HEK293 (cell line): ENCODE data around the gene CACNA1S.

Experiments
- CTCF ChIA-PET: fragments of 350-600 bp; formaldehyde crosslinking; extraction: SDS; loops from one replicate; lab custom pipeline; 2021; ENCODE audit warnings: antibody characterized with exemption; lab: Yijun Ruan, JAX
- POLR2A ChIA-PET: fragments of 300-600 bp; formaldehyde crosslinking; extraction: SDS; loops from one replicate; lab custom pipeline; 2020; ENCODE audit warnings: antibody characterized with exemption, inconsistent platforms; lab: Yijun Ruan, JAX
- H3K27ac ChIP-seq: fragments of 200-500 bp; sonication (Bioruptor generic); 2 replicates; pipeline ENCODE4 v1.5.1; 2014; ENCODE audit warnings: low read depth, low read length, control low read depth, inconsistent platforms; ENCODE audit errors: extremely low read depth
- H3K36me3 ChIP-seq, 2 experiments: fragments of 200-500 bp in 1 of 2; sonication (Bioruptor generic) in 1 of 2; 1 replicate in 1 of 2; 2 replicates in 1 of 2; pipeline ENCODE4 v1.5.1; 2014 to 2017; ENCODE audit warnings: inconsistent platforms in 2 of 2, low read length in 2 of 2; ENCODE audit not compliant: control insufficient read depth in 2 of 2, insufficient read depth in 1 of 2
- H3K4me1 ChIP-seq: fragments of 200-500 bp; sonication (Bioruptor generic); 2 replicates; pipeline ENCODE4 v1.5.1; 2014; ENCODE audit warnings: mild to moderate bottlenecking, low read length, inconsistent platforms; ENCODE audit not compliant: control insufficient read depth, insufficient read depth
- H3K4me3 ChIP-seq: 2 replicates; pipeline ENCODE4 v1.5.1; 2011; ENCODE audit warnings: low read depth, mild to moderate bottlenecking, control low read depth, low read length, moderate library complexity
- H3K9me3 ChIP-seq: fragments of 200-500 bp; sonication (Bioruptor generic); 2 replicates; pipeline ENCODE4 v1.5.1; 2014; ENCODE audit warnings: low read depth, low read length, inconsistent platforms; ENCODE audit not compliant: control insufficient read depth, insufficient read depth
- GFI1B ChIP-seq: fragments of 450-650 bp; formaldehyde crosslinking; IDR thresholded peaks from 2 replicates; pipeline ENCODE4 v1.5.1; 2016; ENCODE audit warnings: missing biosample characterization, missing genetic modification characterization
- HOXC10 ChIP-seq: sonication (generic); formaldehyde crosslinking; IDR thresholded peaks from 2 replicates; pipeline ENCODE4 v1.8.1; 2023; ENCODE audit warnings: mild to moderate bottlenecking, missing genetic modification reagents
- IKZF3 ChIP-seq: fragments of 450-650 bp; IDR thresholded peaks from 2 replicates; pipeline ENCODE4 v1.5.0; 2018; ENCODE audit warnings: missing biosample characterization, mild to moderate bottlenecking, missing genetic modification characterization, moderate library complexity
- REPIN1 ChIP-seq: fragments of 450-650 bp; formaldehyde crosslinking; IDR thresholded peaks from 2 replicates; pipeline ENCODE4 v1.5.1; 2017; ENCODE audit warnings: missing biosample characterization, missing genetic modification characterization, low read depth
- SALL2 ChIP-seq: fragments of 450-650 bp; formaldehyde crosslinking; IDR thresholded peaks from 2 replicates; pipeline ENCODE4 v1.5.0; 2017; ENCODE audit warnings: missing biosample characterization, mild to moderate bottlenecking, missing genetic modification characterization, borderline replicate concordance
- SCRT1 ChIP-seq: fragments of 450-650 bp; formaldehyde crosslinking; IDR thresholded peaks from 2 replicates; pipeline ENCODE4 v1.5.1; 2016; ENCODE audit warnings: missing biosample characterization, missing genetic modification characterization, borderline replicate concordance
- WT1 ChIP-seq: fragments of 450-650 bp; formaldehyde crosslinking; IDR thresholded peaks from 2 replicates; pipeline ENCODE4 v1.5.1; 2016; ENCODE audit warnings: missing biosample characterization, missing genetic modification characterization
- ZBTB20 ChIP-seq: fragments of 450-650 bp; formaldehyde crosslinking; IDR thresholded peaks from 2 replicates; pipeline ENCODE4 v1.5.1; 2016; ENCODE audit warnings: missing biosample characterization, missing genetic modification characterization
- ZNF155 ChIP-seq: fragments of 450-650 bp; formaldehyde crosslinking; IDR thresholded peaks from 2 replicates; pipeline ENCODE4 v1.5.1; 2016; ENCODE audit warnings: missing biosample characterization, missing genetic modification characterization
- ZNF16 ChIP-seq: fragments of 450-650 bp; formaldehyde crosslinking; IDR thresholded peaks from 2 replicates; pipeline ENCODE4 v1.5.1; 2016; ENCODE audit warnings: low read depth, missing biosample characterization, missing genetic modification characterization
- ZNF19 ChIP-seq: fragments of 450-650 bp; formaldehyde crosslinking; IDR thresholded peaks from 2 replicates; pipeline ENCODE4; 2016; ENCODE audit warnings: missing biosample characterization, missing genetic modification characterization, low read depth
- ZNF23 ChIP-seq: fragments of 450-650 bp; formaldehyde crosslinking; IDR thresholded peaks from 2 replicates; pipeline ENCODE4 v1.5.1; 2016; ENCODE audit warnings: missing biosample characterization, missing genetic modification characterization, borderline replicate concordance
- ZNF24 ChIP-seq: fragments of 450-650 bp; formaldehyde crosslinking; IDR thresholded peaks from 2 replicates; pipeline ENCODE4 v1.5.1; 2016; ENCODE audit warnings: missing biosample characterization, missing genetic modification characterization
- ZNF324 ChIP-seq: fragments of 450-650 bp; formaldehyde crosslinking; IDR thresholded peaks from 2 replicates; pipeline ENCODE4 v1.5.1; 2016; ENCODE audit warnings: missing biosample characterization, missing genetic modification characterization
- ZNF354C ChIP-seq: fragments of 450-650 bp; formaldehyde crosslinking; IDR thresholded peaks from 2 replicates; pipeline ENCODE4 v1.5.1; 2016; ENCODE audit warnings: missing biosample characterization, missing genetic modification characterization, low read depth, borderline replicate concordance
- ZNF664 ChIP-seq: fragments of 450-650 bp; formaldehyde crosslinking; IDR thresholded peaks from 2 replicates; pipeline ENCODE4 v1.5.1; 2016; ENCODE audit warnings: missing biosample characterization, missing genetic modification characterization
- ZSCAN4 ChIP-seq: fragments of 450-650 bp; formaldehyde crosslinking; IDR thresholded peaks from 2 replicates; pipeline ENCODE4 v1.5.1; 2017; ENCODE audit warnings: missing biosample characterization, missing genetic modification characterization
- TF ChIP-seq, protein P1 (sequence below): fragments of 450-650 bp; formaldehyde crosslinking; IDR thresholded peaks from 2 replicates; pipeline ENCODE4 v1.5.1; 2016; ENCODE audit warnings: missing biosample characterization, missing genetic modification characterization
- TF ChIP-seq, protein P2 (sequence below): fragments of 450-650 bp; formaldehyde crosslinking; IDR thresholded peaks from 2 replicates; pipeline ENCODE4 v1.5.1; 2017; ENCODE audit warnings: missing biosample characterization, missing genetic modification characterization
- TF ChIP-seq, protein P3 (sequence below): fragments of 450-650 bp; formaldehyde crosslinking; IDR thresholded peaks from 2 replicates; pipeline ENCODE4 v1.5.1; 2016; ENCODE audit warnings: missing biosample characterization, missing genetic modification characterization
- TF ChIP-seq, protein P4 (sequence below): fragments of 450-650 bp; formaldehyde crosslinking; IDR thresholded peaks from 2 replicates; pipeline ENCODE4 v1.5.1; 2016; ENCODE audit warnings: missing biosample characterization, missing genetic modification characterization

The CACNA1S gene

GRCh38 chr1:201041011-201041410 lies 71.2 kb downstream of the CACNA1S start:
- no peak for TF ChIP-seq SALL2 (tag by site-specific recombination)
- TF ChIP-seq IKZF3 (tag by site-specific recombination): no peak
- no peak for TF ChIP-seq REPIN1
- TF ChIP-seq, protein P1, sequence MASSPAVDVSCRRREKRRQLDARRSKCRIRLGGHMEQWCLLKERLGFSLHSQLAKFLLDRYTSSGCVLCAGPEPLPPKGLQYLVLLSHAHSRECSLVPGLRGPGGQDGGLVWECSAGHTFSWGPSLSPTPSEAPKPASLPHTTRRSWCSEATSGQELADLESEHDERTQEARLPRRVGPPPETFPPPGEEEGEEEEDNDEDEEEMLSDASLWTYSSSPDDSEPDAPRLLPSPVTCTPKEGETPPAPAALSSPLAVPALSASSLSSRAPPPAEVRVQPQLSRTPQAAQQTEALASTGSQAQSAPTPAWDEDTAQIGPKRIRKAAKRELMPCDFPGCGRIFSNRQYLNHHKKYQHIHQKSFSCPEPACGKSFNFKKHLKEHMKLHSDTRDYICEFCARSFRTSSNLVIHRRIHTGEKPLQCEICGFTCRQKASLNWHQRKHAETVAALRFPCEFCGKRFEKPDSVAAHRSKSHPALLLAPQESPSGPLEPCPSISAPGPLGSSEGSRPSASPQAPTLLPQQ (tag by site-specific recombination): no peak
- TF ChIP-seq ZBTB20: no peak
- no peak for TF ChIP-seq SCRT1
- no peak for TF ChIP-seq ZNF16 (tag by site-specific recombination)
- TF ChIP-seq ZNF24: no peak
- no peak for TF ChIP-seq ZNF23 (tag by site-specific recombination)
- TF ChIP-seq, all 188 proteins: peak for 0
- Histone ChIP-seq H3K4me3 (no peak overlapping the region), H3K27ac (no peak overlapping the region), H3K36me3 (no peaks in the 10 kb centered on the region), H3K4me1 (no peaks in the 10 kb centered on the region), H3K9me3 (no peaks in the 10 kb centered on the region)
- ChIA-PET POLR2A (no interaction called here), CTCF (interaction anchor here (0.7 to 9.4 kb wide), 4 partner anchors 11 to 67 kb away, joined by 5 to 108 read pairs (median 70); partner anchors contain the start of gene KIF21B)

DNA sequence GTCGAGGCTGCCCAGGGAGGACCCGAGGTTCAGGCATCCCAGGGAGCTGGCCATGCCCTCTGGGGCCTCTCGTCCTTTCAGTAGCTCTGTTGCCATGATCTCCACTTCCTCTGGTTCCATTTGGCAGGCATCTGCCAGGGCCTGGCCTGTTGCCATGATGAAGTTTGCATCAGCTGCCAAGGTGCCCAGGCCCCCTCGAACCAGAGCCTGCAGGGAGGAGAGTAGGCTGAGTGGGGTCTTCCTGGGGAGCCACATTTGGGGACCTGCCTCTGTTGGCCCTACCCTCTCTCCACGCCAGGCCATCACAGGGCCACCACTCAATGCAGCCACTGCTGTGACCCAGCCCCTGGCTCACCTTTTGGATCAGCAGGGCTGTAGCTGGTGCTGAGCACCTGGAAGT lies 72.3 kb downstream of the CACNA1S start:
- no peaks in the 10 kb centered on the region for H3K36me3 ChIP-seq
- ChIA-PET POLR2A (no interaction called here), CTCF (interaction anchor here (0.7 to 9.4 kb wide), 5 partner anchors 16 to 77 kb away, joined by 3 to 108 read pairs (median 65); partner anchors contain the start of gene KIF21B)
- H3K4me3 ChIP-seq: no peak overlapping the region
- H3K27ac ChIP-seq: no peak overlapping the region
- H3K4me1 ChIP-seq: no peaks in the 10 kb centered on the region
- H3K9me3 ChIP-seq: no peaks in the 10 kb centered on the region
- TF ChIP-seq, protein P2, sequence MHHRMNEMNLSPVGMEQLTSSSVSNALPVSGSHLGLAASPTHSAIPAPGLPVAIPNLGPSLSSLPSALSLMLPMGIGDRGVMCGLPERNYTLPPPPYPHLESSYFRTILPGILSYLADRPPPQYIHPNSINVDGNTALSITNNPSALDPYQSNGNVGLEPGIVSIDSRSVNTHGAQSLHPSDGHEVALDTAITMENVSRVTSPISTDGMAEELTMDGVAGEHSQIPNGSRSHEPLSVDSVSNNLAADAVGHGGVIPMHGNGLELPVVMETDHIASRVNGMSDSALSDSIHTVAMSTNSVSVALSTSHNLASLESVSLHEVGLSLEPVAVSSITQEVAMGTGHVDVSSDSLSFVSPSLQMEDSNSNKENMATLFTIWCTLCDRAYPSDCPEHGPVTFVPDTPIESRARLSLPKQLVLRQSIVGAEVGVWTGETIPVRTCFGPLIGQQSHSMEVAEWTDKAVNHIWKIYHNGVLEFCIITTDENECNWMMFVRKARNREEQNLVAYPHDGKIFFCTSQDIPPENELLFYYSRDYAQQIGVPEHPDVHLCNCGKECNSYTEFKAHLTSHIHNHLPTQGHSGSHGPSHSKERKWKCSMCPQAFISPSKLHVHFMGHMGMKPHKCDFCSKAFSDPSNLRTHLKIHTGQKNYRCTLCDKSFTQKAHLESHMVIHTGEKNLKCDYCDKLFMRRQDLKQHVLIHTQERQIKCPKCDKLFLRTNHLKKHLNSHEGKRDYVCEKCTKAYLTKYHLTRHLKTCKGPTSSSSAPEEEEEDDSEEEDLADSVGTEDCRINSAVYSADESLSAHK: no peak
- TF ChIP-seq WT1 (tag by site-specific recombination): no peak
- no peak for TF ChIP-seq ZSCAN4 (tag by site-specific recombination)
- TF ChIP-seq, protein P1 (tag by site-specific recombination): no peak
- TF ChIP-seq ZNF155 (tag by site-specific recombination): no peak
- no peak for TF ChIP-seq ZNF664
- no peak for TF ChIP-seq HOXC10 (CRISPR knock-in tag)

DNA sequence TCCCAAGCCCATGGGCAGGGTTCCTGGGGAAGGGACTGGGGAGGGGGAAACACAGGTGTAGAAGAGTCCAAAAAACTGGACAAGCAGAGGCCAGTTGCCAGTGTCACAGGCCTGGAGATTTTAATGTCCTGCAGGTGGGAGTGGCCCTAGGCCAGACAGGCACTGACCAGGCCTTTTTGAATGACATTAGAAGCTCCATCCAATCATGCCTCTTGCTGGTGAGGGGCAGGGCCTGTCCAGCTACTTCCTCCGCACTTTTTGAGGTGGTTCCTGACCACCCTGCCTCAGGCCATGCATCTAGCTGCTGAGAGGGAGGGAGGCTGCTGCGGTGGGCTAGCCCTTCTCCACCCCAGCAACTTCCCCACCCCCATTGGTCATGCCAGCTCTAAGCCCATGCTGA lies 72.8 kb downstream of the CACNA1S start:
- no peaks in the 10 kb centered on the region for H3K36me3 ChIP-seq
- POLR2A ChIA-PET: no interaction called here
- H3K4me3 ChIP-seq: no peak overlapping the region
- no peaks in the 10 kb centered on the region for H3K9me3 ChIP-seq
- H3K4me1 ChIP-seq: no peaks in the 10 kb centered on the region
- CTCF ChIA-PET: interaction anchor here (0.6 to 9.4 kb wide), 5 partner anchors 15 to 94 kb away, joined by 3 to 108 read pairs (median 65); partner anchors contain the start of gene KIF21B
- no peak overlapping the region for H3K27ac ChIP-seq
- TF ChIP-seq GFI1B (tag by site-specific recombination) (no peak), ZNF354C (no peak), ZNF324 (tag by site-specific recombination) (no peak), ZNF19 (tag by site-specific recombination) (no peak)
- TF ChIP-seq, protein P3, sequence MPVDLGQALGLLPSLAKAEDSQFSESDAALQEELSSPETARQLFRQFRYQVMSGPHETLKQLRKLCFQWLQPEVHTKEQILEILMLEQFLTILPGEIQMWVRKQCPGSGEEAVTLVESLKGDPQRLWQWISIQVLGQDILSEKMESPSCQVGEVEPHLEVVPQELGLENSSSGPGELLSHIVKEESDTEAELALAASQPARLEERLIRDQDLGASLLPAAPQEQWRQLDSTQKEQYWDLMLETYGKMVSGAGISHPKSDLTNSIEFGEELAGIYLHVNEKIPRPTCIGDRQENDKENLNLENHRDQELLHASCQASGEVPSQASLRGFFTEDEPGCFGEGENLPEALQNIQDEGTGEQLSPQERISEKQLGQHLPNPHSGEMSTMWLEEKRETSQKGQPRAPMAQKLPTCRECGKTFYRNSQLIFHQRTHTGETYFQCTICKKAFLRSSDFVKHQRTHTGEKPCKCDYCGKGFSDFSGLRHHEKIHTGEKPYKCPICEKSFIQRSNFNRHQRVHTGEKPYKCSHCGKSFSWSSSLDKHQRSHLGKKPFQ (tag by site-specific recombination): no peak
- TF ChIP-seq, protein P4, sequence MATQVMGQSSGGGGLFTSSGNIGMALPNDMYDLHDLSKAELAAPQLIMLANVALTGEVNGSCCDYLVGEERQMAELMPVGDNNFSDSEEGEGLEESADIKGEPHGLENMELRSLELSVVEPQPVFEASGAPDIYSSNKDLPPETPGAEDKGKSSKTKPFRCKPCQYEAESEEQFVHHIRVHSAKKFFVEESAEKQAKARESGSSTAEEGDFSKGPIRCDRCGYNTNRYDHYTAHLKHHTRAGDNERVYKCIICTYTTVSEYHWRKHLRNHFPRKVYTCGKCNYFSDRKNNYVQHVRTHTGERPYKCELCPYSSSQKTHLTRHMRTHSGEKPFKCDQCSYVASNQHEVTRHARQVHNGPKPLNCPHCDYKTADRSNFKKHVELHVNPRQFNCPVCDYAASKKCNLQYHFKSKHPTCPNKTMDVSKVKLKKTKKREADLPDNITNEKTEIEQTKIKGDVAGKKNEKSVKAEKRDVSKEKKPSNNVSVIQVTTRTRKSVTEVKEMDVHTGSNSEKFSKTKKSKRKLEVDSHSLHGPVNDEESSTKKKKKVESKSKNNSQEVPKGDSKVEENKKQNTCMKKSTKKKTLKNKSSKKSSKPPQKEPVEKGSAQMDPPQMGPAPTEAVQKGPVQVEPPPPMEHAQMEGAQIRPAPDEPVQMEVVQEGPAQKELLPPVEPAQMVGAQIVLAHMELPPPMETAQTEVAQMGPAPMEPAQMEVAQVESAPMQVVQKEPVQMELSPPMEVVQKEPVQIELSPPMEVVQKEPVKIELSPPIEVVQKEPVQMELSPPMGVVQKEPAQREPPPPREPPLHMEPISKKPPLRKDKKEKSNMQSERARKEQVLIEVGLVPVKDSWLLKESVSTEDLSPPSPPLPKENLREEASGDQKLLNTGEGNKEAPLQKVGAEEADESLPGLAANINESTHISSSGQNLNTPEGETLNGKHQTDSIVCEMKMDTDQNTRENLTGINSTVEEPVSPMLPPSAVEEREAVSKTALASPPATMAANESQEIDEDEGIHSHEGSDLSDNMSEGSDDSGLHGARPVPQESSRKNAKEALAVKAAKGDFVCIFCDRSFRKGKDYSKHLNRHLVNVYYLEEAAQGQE (tag by site-specific recombination): no peak
